ENCODE data around the gene GTPBP6.

- no peak for TF ChIP-seq CTCF (IDR thresholded peaks at IDR 0.05; ENCODE audit: insufficient read depth, low read length, poor library complexity, severe bottlenecking)
- TF ChIP-seq EZH2phosphoT487 (conservative IDR thresholded peaks at IDR 0.05; ENCODE audit: low read length): no peak
These were observed 31.1 kb upstream of the GTPBP6 start for GRCh38 chrX:349702-350101.

Measured in SU-DHL-6 (cell line).